DMS 273 (cell line): ENCODE measurements around the gene ARHGAP22.
A peak's percentile ranks its signal among the peaks of the same experiment; 100 is the strongest.

Experiments
- DNase-seq: peaks from one replicate; lab custom pipeline; 2025; ENCODE audit not compliant: unreplicated experiment; lab: John Stamatoyannopoulos, UW

ARHGAP22 gene

DNA sequence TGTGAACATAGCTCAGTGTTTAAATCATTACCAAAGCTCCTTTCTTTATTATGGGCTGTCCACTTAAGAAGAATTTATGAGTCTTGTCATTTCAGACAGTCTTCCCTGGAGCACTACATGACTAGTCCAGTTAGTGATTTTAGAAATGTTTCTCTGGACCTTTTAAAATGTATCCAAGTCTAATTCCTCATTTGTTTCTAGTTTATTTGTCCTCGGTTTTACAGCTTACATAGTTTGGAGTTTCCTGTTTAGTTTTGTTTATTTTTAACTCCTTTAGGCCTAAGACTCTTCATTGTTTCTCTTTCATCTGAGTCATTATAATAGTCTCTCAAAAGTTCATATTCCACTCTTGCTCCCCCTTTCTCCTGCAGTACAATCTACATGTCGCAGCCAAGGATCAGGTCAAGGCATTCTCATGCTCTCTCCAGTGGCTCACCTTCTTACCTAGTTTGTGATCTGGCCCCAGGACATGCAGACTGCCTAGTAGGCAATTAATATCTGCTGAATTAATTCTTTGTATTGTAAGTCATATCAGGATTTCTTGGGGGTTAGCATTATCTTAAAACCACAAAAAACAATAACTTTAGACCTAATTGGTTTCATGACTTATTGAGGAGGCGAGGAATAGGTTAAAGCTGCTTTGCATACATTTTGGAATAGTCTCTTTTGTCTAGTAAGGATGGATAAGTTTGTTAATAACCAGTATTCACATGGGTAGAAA is 204.6 kb downstream of the ARHGAP22 start:
- no peak for DNase-seq

DNA sequence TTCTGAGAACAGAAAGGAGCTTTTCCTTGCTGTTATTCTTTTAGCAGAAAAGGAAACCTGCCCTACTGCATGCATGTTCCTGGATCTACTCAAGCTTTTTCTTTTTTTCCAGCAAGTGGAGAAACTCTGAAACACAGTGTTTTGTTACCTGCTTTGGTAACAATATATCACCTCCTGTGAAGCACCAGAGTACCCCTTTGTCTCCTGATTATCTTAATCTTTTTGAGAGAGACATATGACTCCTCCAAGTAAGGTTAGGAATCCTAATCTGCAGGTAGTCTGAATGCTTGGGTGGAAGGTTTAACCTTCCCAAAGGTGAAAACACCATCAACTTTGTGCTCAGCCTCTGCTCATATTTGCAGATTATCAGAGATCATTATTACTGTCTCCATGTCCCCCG is 205.3 kb downstream of the ARHGAP22 start:
- DNase-seq: no peak

- DNase-seq: peak; percentile 4
These were observed 205.8 kb downstream of the ARHGAP22 start for GRCh38 chr10:48399056-48399541.

DNA sequence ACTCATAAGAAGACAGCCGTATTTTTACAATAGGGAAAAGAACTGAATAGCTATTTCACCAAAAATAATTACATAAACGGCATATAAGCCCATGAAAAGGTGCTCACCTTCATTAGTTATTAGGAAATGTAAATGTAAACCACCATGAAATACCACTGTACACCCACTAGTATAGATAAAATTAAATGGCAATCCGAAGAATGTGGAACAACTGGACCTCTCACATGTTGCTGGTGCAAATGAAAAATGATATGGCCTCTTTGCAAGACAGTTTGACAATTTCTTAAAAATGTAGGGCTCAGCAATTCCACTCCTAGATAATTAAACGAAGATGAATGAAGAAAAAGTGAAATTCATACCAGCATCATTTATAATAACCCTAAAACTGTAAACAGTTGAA is 206.6 kb downstream of the ARHGAP22 start:
- DNase-seq: no peak
